Stimulated activated CD4-positive, alpha-beta T cell treated with anti-CD3 and anti-CD28 coated beads, Interleukin-12 subunit alpha, Interleukin-12 subunit beta, amount 100 ng/mL, for 48 hours (primary cell): ENCODE measurements around the gene CMTM8.

Experiments used
- DNase-seq, 3 donors: peaks; one replicate each; pipeline ENCODE4 v3.0.0-alpha.2; 2020; ENCODE audit warnings: low read depth in 2 of 3, low spot score in 1 of 3

Gene CMTM8

GRCh38 chr3:32334675-32335074, 96.2 kb downstream of the CMTM8 start:
- DNase-seq = peak; percentile 17 to 53 (median 29)

GRCh38 chr3:32335365-32336112, 97.1 kb downstream of the CMTM8 start:
- DNase-seq = no peak

- DNase-seq = no peak
Observed at GRCh38 chr3:32336113-32336498, 97.6 kb downstream of the CMTM8 start.

GRCh38 chr3:32337505-32337904, 99.0 kb downstream of the CMTM8 start:
- no peak for DNase-seq

GRCh38 chr3:32340039-32340438, 101.6 kb downstream of the CMTM8 start:
- peak in 1 of 3 donors; percentile 14 for DNase-seq

- no peak for DNase-seq
Observed at GRCh38 chr3:32340611-32341365, 102.3 kb downstream of the CMTM8 start.

GRCh38 chr3:32347343-32348125, 109.1 kb downstream of the CMTM8 start:
- DNase-seq = no peak

- no peak for DNase-seq
Observed at GRCh38 chr3:32349184-32349583, 110.7 kb downstream of the CMTM8 start.

- DNase-seq = no peak
Observed at GRCh38 chr3:32352563-32352962, 114.1 kb downstream of the CMTM8 start.

- DNase-seq = no peak
Observed at GRCh38 chr3:32353351-32353750, 114.9 kb downstream of the CMTM8 start.

GRCh38 chr3:32354362-32354778, 115.9 kb downstream of the CMTM8 start:
- DNase-seq = no peak

GRCh38 chr3:32355751-32356291, 117.3 kb downstream of the CMTM8 start:
- DNase-seq = no peak

GRCh38 chr3:32359766-32360492, 121.4 kb downstream of the CMTM8 start:
- DNase-seq = no peak

- DNase-seq = no peak
Observed at GRCh38 chr3:32360493-32360827, 122.0 kb downstream of the CMTM8 start.

GRCh38 chr3:32366638-32367397, 128.3 kb downstream of the CMTM8 start:
- DNase-seq = no peak

- no peak for DNase-seq
Observed at GRCh38 chr3:32367442-32367841, 129.0 kb downstream of the CMTM8 start.

- DNase-seq = no peak
Observed at GRCh38 chr3:32371461-32372212, 133.2 kb downstream of the CMTM8 start.

GRCh38 chr3:32372213-32372490, 133.7 kb downstream of the CMTM8 start:
- no peak for DNase-seq

- DNase-seq = no peak
Observed at GRCh38 chr3:32373276-32373675, 134.8 kb downstream of the CMTM8 start.

GRCh38 chr3:32373844-32374243, 135.4 kb downstream of the CMTM8 start:
- DNase-seq = no peak
